NB4 (cell line): ENCODE data around the gene CTBP2.

Experiments
- CTCF ChIP-seq: IDR thresholded peaks from one replicate; pipeline ENCODE4 v1.5.1; 2012; ENCODE audit warnings: low read depth, low read length
- MAX ChIP-seq: IDR thresholded peaks from 2 replicates; pipeline ENCODE4 v1.6.1; 2011; ENCODE audit warnings: low read depth, low read length
- MYC ChIP-seq: IDR thresholded peaks from 2 replicates; pipeline ENCODE4 v1.6.1; 2011; ENCODE audit warnings: low read depth, low read length
- POLR2A ChIP-seq: IDR thresholded peaks from 2 replicates; pipeline ENCODE4 v1.6.1; 2011; ENCODE audit warnings: mild to moderate bottlenecking; ENCODE audit not compliant: insufficient read length; ENCODE audit errors: extremely low read depth

GRCh38 chr10:125158275-125158600 is 2.1 kb downstream of the CTBP2 start:
- no peak for TF ChIP-seq CTCF
- no peak for TF ChIP-seq POLR2A
- no peak for TF ChIP-seq MYC
- no peak for TF ChIP-seq MAX
